NT2/D1 (cell line): ENCODE data around the gene ZNF18.

Source experiments
- SUZ12 ChIP-seq: IDR thresholded peaks from 2 replicates; pipeline ENCODE4 v1.6.1; 2011; ENCODE audit not compliant: insufficient read length, insufficient read depth; ENCODE audit errors: extremely low read depth
- YY1 ChIP-seq: IDR thresholded peaks from 2 replicates; pipeline ENCODE4 v1.6.1; 2011; ENCODE audit not compliant: insufficient read length, insufficient read depth
- ZNF274 ChIP-seq: IDR thresholded peaks from 2 replicates; pipeline ENCODE4 v1.6.1; 2011; ENCODE audit warnings: mild to moderate bottlenecking, low read depth, low read length

GRCh38 chr17:11940904-11941303 is 56.4 kb downstream of the ZNF18 start:
- TF ChIP-seq ZNF274 (no peak), YY1 (no peak), SUZ12 (no peak)
